H9 (cell line): Measurements from ENCODE around the gene PRDM2. TPM values are rescaled to one million over a fixed set of nuclear protein-coding genes. Genes with fewer than 3 reads are reported as not detected.

Experiments
- DNase-seq: peaks from one replicate; pipeline ENCODE4 v3.0.0-alpha.2; 2017
- H2AFZ ChIP-seq: one replicate; pipeline ENCODE4 v1.6.1; 2013; ENCODE audit warnings: mild to moderate bottlenecking, low read length, control low read depth, moderate library complexity
- H2AK5ac ChIP-seq: 2 replicates; pipeline ENCODE4 v1.6.1; 2013; ENCODE audit warnings: low read length, control low read depth, mixed read lengths; ENCODE audit not compliant: insufficient read length
- H2BK120ac ChIP-seq: one replicate; pipeline ENCODE4 v1.6.1; 2013; ENCODE audit warnings: low read depth, mild to moderate bottlenecking, low read length, control low read depth, inconsistent platforms; ENCODE audit not compliant: poor library complexity, severe bottlenecking
- H2BK12ac ChIP-seq: 2 replicates; pipeline ENCODE4 v1.6.1; 2013; ENCODE audit warnings: low read length, control low read depth, mixed read lengths, low read depth; ENCODE audit not compliant: insufficient read length
- H2BK15ac ChIP-seq: 2 replicates; pipeline ENCODE4 v1.6.1; 2013; ENCODE audit warnings: low read depth, low read length, control low read depth
- H2BK20ac ChIP-seq: one replicate; pipeline ENCODE4 v1.6.1; 2013; ENCODE audit warnings: low read depth, mild to moderate bottlenecking, low read length, control low read depth, inconsistent platforms; ENCODE audit not compliant: poor library complexity, severe bottlenecking
- H2BK5ac ChIP-seq: 2 replicates; pipeline ENCODE4 v1.6.1; 2013; ENCODE audit warnings: low read length, control low read depth, mixed read lengths; ENCODE audit not compliant: insufficient read length
- H3K14ac ChIP-seq: 2 replicates; pipeline ENCODE4 v1.6.1; 2013; ENCODE audit warnings: low read length, control low read depth; ENCODE audit not compliant: insufficient read depth
- H3K18ac ChIP-seq: 2 replicates; pipeline ENCODE4 v1.6.1; 2013; ENCODE audit warnings: low read depth, mild to moderate bottlenecking, mixed read lengths, low read length, control low read depth; ENCODE audit not compliant: insufficient read length
- H3K23ac ChIP-seq: 2 replicates; pipeline ENCODE4 v1.6.1; 2013; ENCODE audit warnings: low read length, control low read depth, mixed read lengths, low read depth; ENCODE audit not compliant: insufficient read length
- H3K23me2 ChIP-seq: 2 replicates; pipeline ENCODE4 v1.6.1; 2013; ENCODE audit warnings: low read depth, mild to moderate bottlenecking, mixed read lengths, low read length, control low read depth; ENCODE audit not compliant: insufficient read length, poor library complexity, severe bottlenecking
- H3K27ac ChIP-seq: 2 replicates; pipeline ENCODE4 v1.5.1; 2013; ENCODE audit warnings: low read length, control low read depth, mixed read lengths, low read depth; ENCODE audit not compliant: insufficient read length
- H3K27me3 ChIP-seq: 2 replicates; pipeline ENCODE4 v1.6.1; 2013; ENCODE audit warnings: low read length, control low read depth, inconsistent platforms; ENCODE audit not compliant: insufficient read depth
- H3K4ac ChIP-seq: 2 replicates; pipeline ENCODE4 v1.6.1; 2013; ENCODE audit warnings: low read depth, mild to moderate bottlenecking, control low read depth, inconsistent platforms, low read length, moderate library complexity
- H3K4me1 ChIP-seq: 2 replicates; pipeline ENCODE4 v1.6.1; 2013; ENCODE audit warnings: low read length, control low read depth, inconsistent platforms; ENCODE audit not compliant: insufficient read depth
- H3K4me2 ChIP-seq: 2 replicates; pipeline ENCODE4 v1.6.1; 2013; ENCODE audit warnings: low read length, control low read depth, mixed read lengths; ENCODE audit not compliant: insufficient read length, insufficient read depth
- H3K56ac ChIP-seq: 2 replicates; pipeline ENCODE4 v1.6.1; 2013; ENCODE audit warnings: low read depth, mild to moderate bottlenecking, mixed read lengths, low read length, control low read depth; ENCODE audit not compliant: insufficient read length
- H3K79me1 ChIP-seq: 2 replicates; pipeline ENCODE4 v1.6.1; 2013; ENCODE audit warnings: low read depth, mild to moderate bottlenecking, moderate library complexity, low read length, control low read depth, inconsistent platforms; ENCODE audit not compliant: insufficient read depth, poor library complexity, severe bottlenecking
- H3K79me2 ChIP-seq: 2 replicates; pipeline ENCODE4 v1.6.1; 2013; ENCODE audit warnings: low read length, control low read depth, inconsistent platforms; ENCODE audit not compliant: insufficient read depth
- H3K9ac ChIP-seq: 2 replicates; pipeline ENCODE4 v1.6.1; 2013; ENCODE audit warnings: low read length, control low read depth, mixed read lengths; ENCODE audit not compliant: insufficient read length; ENCODE audit errors: extremely low read depth
- H3K9me3 ChIP-seq: one replicate; pipeline ENCODE4 v1.6.1; 2013; ENCODE audit warnings: low read depth, low read length, inconsistent platforms; ENCODE audit not compliant: control insufficient read depth
- H3T11ph ChIP-seq: one replicate; pipeline ENCODE4 v1.6.1; 2013; ENCODE audit warnings: mild to moderate bottlenecking, low read length, control low read depth, inconsistent platforms
- H4K20me1 ChIP-seq: one replicate; pipeline ENCODE4 v1.6.1; 2013; ENCODE audit not compliant: control insufficient read depth, insufficient read length, insufficient read depth
- H4K5ac ChIP-seq: 2 replicates; pipeline ENCODE4 v1.6.1; 2013; ENCODE audit warnings: low read depth, mild to moderate bottlenecking, mixed read lengths, low read length, control low read depth; ENCODE audit not compliant: insufficient read length
- H4K8ac ChIP-seq: replicated peaks from 2 replicates; pipeline ENCODE4 v1.6.1; 2013; ENCODE audit warnings: low read length, control low read depth, mixed read lengths, low read depth; ENCODE audit not compliant: insufficient read length
- H4K91ac ChIP-seq: 2 replicates; pipeline ENCODE4 v1.6.1; 2013; ENCODE audit warnings: low read depth, mild to moderate bottlenecking, moderate library complexity, mixed read lengths, low read length, control low read depth; ENCODE audit not compliant: insufficient read length
- H3K27ac Mint-ChIP-seq, 3 experiments: 2 replicates in 2 of 3; 3 replicates in 1 of 3; pipeline ENCODE4 v1.8.0; 2020 to 2021; ENCODE audit warnings: mixed read lengths in 3 of 3, mild to moderate bottlenecking in 1 of 3, moderate library complexity in 1 of 3
- H3K27me3 Mint-ChIP-seq: 2 replicates; pipeline ENCODE4 v1.8.0; 2021; ENCODE audit warnings: low read depth, mild to moderate bottlenecking, moderate library complexity, mixed read lengths
- H3K36me3 Mint-ChIP-seq, 3 experiments: 2 replicates in 2 of 3; 3 replicates in 1 of 3; pipeline ENCODE4 v1.8.0; 2020 to 2021; ENCODE audit warnings: low read depth in 3 of 3, mixed read lengths in 3 of 3; ENCODE audit not compliant: insufficient read depth in 1 of 3
- H3K4me1 Mint-ChIP-seq, 2 experiments: 2 replicates each; pipeline ENCODE4 v1.8.0; 2020; ENCODE audit warnings: mixed read lengths in 2 of 2
- H3K4me3 Mint-ChIP-seq, 2 experiments: 2 replicates in 1 of 2; 3 replicates in 1 of 2; pipeline ENCODE4 v1.8.0; 2020 to 2021; ENCODE audit warnings: mild to moderate bottlenecking in 2 of 2, mixed read lengths in 2 of 2, moderate library complexity in 1 of 2
- H3K9me3 Mint-ChIP-seq, 2 experiments: 2 replicates in 1 of 2; 3 replicates in 1 of 2; pipeline ENCODE4 v1.8.0; 2020; ENCODE audit warnings: mild to moderate bottlenecking in 2 of 2, mixed read lengths in 2 of 2, moderate library complexity in 1 of 2
- WGBS: extraction: QIAGEN DNeasy Blood & Tissue Kit; methylation state at CpG from one replicate; pipeline ENCODE4 v1.1.7; 2013; ENCODE audit warnings: missing lambda C conversion rate, low lambda C conversion rate, mixed read lengths; ENCODE audit not compliant: insufficient read length; ENCODE audit errors: extremely low coverage; 5-methylcytosine and 5-hydroxymethylcytosine counted together
- total RNA-seq: library from RNA; stranded (reverse); gene quantifications from 2 replicates; pipeline ENCODE4 v1.2.1, GENCODE V29; 2021
- TF ChIP-seq, protein P1 (sequence below): fragments of 200-600 bp; sonication (generic); conservative IDR thresholded peaks from 3 replicates; pipeline ENCODE4 v1.8.0; 2021; ENCODE audit warnings: antibody characterized with exemption, mild to moderate bottlenecking

Gene PRDM2
- total RNA-seq, 1 experiment from 2014 or later, result 24.5 TPM

DNA sequence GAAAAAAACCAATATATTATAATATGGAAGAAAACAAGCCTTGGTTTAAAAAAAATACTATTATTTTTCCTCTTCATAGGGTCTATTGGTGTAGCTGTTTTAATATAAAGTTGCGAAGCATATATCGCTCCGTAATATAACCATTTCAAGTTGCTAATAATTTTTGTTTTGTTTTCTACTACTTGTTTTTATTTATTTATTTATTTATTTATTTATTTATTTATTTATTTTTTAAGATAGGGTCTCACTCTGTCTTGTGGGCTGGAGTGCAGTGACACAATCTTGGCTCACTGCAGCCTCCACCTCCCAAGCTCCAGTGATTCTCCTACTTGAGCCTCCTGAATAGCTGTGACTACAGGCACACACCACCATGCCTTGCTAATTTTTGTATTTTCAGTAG is 46.4 kb downstream of the PRDM2 start:
- Mint-ChIP-seq H3K27ac (no peak overlapping the region), H3K9me3 (no peaks in the 10 kb centered on the region)
- no peak overlapping the region for H2AFZ ChIP-seq

More for the DNA sequence above, 46.4 kb downstream of the PRDM2 start:
- Histone ChIP-seq H2BK12ac (no peak overlapping the region), H3K4ac (no peak overlapping the region), H3K4me2 (no peak overlapping the region), H2BK120ac (no peak overlapping the region), H3K23ac (no peak overlapping the region), H3T11ph (no peak overlapping the region), H3K79me1 (no peaks in the 10 kb centered on the region), H4K5ac (no peak overlapping the region), H3K14ac (no peak overlapping the region), H2AK5ac (no peak overlapping the region), H3K18ac (no peak overlapping the region), H3K56ac (no peak overlapping the region), H3K27ac (no peak overlapping the region), H4K8ac (no peak overlapping the region), H4K91ac (no peak overlapping the region), H3K79me2 (no peaks in the 10 kb centered on the region; the same call in 1 of the 2 replicates), H3K9ac (no peak overlapping the region), H2BK15ac (no peak overlapping the region), H2BK5ac (no peak overlapping the region), H4K20me1 (no peaks in the 10 kb centered on the region), H3K9me3 (no peaks in the 10 kb centered on the region), H2BK20ac (no peak overlapping the region), H3K27me3 (no peaks in the 10 kb centered on the region; the same call in 1 of the 2 replicates), H3K4me1 (no peaks in the 10 kb centered on the region), H3K23me2 (peaks cover 5% of the 10 kb centered on the region)
- whole genome bisulfite sequencing, result no CpG with 5 or more reads among the region's 3 CpGs
- TF ChIP-seq, protein P1, sequence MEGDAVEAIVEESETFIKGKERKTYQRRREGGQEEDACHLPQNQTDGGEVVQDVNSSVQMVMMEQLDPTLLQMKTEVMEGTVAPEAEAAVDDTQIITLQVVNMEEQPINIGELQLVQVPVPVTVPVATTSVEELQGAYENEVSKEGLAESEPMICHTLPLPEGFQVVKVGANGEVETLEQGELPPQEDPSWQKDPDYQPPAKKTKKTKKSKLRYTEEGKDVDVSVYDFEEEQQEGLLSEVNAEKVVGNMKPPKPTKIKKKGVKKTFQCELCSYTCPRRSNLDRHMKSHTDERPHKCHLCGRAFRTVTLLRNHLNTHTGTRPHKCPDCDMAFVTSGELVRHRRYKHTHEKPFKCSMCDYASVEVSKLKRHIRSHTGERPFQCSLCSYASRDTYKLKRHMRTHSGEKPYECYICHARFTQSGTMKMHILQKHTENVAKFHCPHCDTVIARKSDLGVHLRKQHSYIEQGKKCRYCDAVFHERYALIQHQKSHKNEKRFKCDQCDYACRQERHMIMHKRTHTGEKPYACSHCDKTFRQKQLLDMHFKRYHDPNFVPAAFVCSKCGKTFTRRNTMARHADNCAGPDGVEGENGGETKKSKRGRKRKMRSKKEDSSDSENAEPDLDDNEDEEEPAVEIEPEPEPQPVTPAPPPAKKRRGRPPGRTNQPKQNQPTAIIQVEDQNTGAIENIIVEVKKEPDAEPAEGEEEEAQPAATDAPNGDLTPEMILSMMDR, result no peak
- no peak for DNase-seq
- peaks cover 23% of the 10 kb centered on the region for H3K27me3 Mint-ChIP-seq
- H3K4me1 Mint-ChIP-seq, result peaks cover 10 to 16% of the 10 kb centered on the region in 2 experiments
- H3K4me3 Mint-ChIP-seq, result no peak overlapping the region
- H3K36me3 Mint-ChIP-seq, result peaks cover 0 to 4% (median 0%) of the 10 kb centered on the region in 3 experiments; a peak in 3 of 7 replicates
